22Rv1 (cell line): ENCODE results near the gene SCUBE1.

Experiments used
- ZFX ChIP-seq: fragments of 450-650 bp; IDR thresholded peaks from 2 replicates; pipeline ENCODE4 v1.6.1; 2017; ENCODE audit warnings: antibody characterized with exemption, borderline replicate concordance
- TF ChIP-seq, protein P1 (sequence below): fragments of 450-650 bp; IDR thresholded peaks from 2 replicates; pipeline ENCODE4 v1.5.1; 2017; ENCODE audit warnings: mild to moderate bottlenecking

DNA sequence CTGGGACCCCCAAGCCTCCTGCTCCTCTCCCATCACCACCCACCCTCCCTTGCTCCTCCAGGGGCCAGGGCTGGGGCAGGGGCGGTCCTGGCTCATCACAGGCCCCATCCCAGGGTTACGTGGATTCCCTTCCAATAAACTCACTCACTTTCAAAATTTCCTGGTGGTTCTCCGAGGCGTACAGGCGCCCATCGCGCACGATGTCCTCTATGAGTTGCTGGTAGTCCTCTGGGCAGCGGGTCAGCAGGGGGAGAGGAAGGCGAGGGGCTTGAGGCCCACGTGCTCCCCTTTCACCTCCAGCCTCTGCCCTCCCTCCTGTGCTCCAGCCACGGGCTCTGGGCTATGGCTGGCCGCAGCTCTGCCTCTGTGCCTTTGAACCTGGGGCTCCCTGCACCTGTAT, 135.8 kb downstream of the SCUBE1 start:
- TF ChIP-seq, protein P1, sequence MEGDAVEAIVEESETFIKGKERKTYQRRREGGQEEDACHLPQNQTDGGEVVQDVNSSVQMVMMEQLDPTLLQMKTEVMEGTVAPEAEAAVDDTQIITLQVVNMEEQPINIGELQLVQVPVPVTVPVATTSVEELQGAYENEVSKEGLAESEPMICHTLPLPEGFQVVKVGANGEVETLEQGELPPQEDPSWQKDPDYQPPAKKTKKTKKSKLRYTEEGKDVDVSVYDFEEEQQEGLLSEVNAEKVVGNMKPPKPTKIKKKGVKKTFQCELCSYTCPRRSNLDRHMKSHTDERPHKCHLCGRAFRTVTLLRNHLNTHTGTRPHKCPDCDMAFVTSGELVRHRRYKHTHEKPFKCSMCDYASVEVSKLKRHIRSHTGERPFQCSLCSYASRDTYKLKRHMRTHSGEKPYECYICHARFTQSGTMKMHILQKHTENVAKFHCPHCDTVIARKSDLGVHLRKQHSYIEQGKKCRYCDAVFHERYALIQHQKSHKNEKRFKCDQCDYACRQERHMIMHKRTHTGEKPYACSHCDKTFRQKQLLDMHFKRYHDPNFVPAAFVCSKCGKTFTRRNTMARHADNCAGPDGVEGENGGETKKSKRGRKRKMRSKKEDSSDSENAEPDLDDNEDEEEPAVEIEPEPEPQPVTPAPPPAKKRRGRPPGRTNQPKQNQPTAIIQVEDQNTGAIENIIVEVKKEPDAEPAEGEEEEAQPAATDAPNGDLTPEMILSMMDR = no peak
- TF ChIP-seq ZFX = no peak
